Spinal cord (tissue), 10 donors: ENCODE data around the gene NANS. TPM values are rescaled to one million over a fixed set of nuclear protein-coding genes. Genes with fewer than 3 reads are reported as not detected.
"Not testable (repeated sequence)": the region's sequence is repeated elsewhere in the genome, so short reads cannot be mapped to it uniquely, and the experiment has no call there.

Source experiments
- DNase-seq, 6 donors: peaks; one replicate each; pipeline versions ENCODE4 v3.0.0 to v3.0.0-alpha.2; 2013 to 2015; ENCODE audit warnings: low spot score in 6 of 6, low read depth in 4 of 6
- H3K27ac ChIP-seq: one replicate; pipeline ENCODE4 v1.5.1; 2013; ENCODE audit warnings: low read depth, low read length, control low read depth
- H3K27me3 ChIP-seq: one replicate; pipeline ENCODE4 v1.6.1; 2013; ENCODE audit warnings: low read length; ENCODE audit not compliant: control insufficient read depth, insufficient read depth
- H3K36me3 ChIP-seq: one replicate; pipeline ENCODE4 v1.6.1; 2013; ENCODE audit warnings: low read length; ENCODE audit not compliant: control insufficient read depth, insufficient read depth
- H3K4me1 ChIP-seq: one replicate; pipeline ENCODE4 v1.6.1; 2013; ENCODE audit warnings: low read length; ENCODE audit not compliant: control insufficient read depth, insufficient read depth
- H3K4me3 ChIP-seq: one replicate; pipeline ENCODE4 v1.5.1; 2013; ENCODE audit warnings: low read depth, low read length, control low read depth
- H3K9me3 ChIP-seq: one replicate; pipeline ENCODE4 v1.6.1; 2013; ENCODE audit warnings: low read length; ENCODE audit not compliant: control insufficient read depth, insufficient read depth
- WGBS: methylation state at CpG from one replicate; pipeline ENCODE4 v1.1.5; 2013; ENCODE audit warnings: missing lambda C conversion rate; ENCODE audit not compliant: insufficient coverage; 5-methylcytosine and 5-hydroxymethylcytosine counted together
- polyA plus RNA-seq, 2 donors: library from polyadenylated mRNA; unstranded; fragments of 120-200 nt; gene quantifications; one replicate each; pipeline ENCODE4 v1.2.1, GENCODE V29; 2013; ENCODE audit not compliant: insufficient read length in 2 of 2
- total RNA-seq, 2 donors: library from RNA; depleted of rRNA in 1 of 2; stranded (reverse); fragments of 120-200 nt in 1 of 2; fragments of >200 nt in 1 of 2; gene quantifications; one replicate each; pipeline versions ENCODE4 v1.2.3 to v1.2.4, GENCODE V29; 2013 to 2014
- donor health status: healthy.

The NANS gene
- total and polyA plus RNA-seq, 4 donors: 32.4 to 50.0 (median 44.1) TPM

GRCh38 chr9:98070704-98071103 lies 14.2 kb downstream of the NANS start:
- WGBS: 93% methylated on average over 3 of the region's 7 CpGs
- no peak for DNase-seq
- no peak overlapping the region for H3K27ac ChIP-seq

GRCh38 chr9:98071737-98072136 lies 15.2 kb downstream of the NANS start:
- Histone ChIP-seq H3K4me3 (no peak overlapping the region), H3K4me1 (no peaks in the 10 kb centered on the region), H3K27me3 (no peaks in the 10 kb centered on the region), H3K36me3 (peaks cover 3% of the 10 kb centered on the region), H3K9me3 (no peaks in the 10 kb centered on the region), H3K27ac (no peak overlapping the region)
- 89% methylated on average over 9 of the region's 9 CpGs for WGBS
- no peak for DNase-seq

More at GRCh38 chr9:98070704-98071103, 14.2 kb downstream of the NANS start:
- no peaks in the 10 kb centered on the region for H3K9me3 ChIP-seq
- H3K4me3 ChIP-seq: no peak overlapping the region
- H3K4me1 ChIP-seq: no peaks in the 10 kb centered on the region
- no peaks in the 10 kb centered on the region for H3K27me3 ChIP-seq
- H3K36me3 ChIP-seq: peaks cover 3% of the 10 kb centered on the region

- H3K4me1 ChIP-seq: no peaks in the 10 kb centered on the region
- H3K27ac ChIP-seq: no peak overlapping the region
- H3K27me3 ChIP-seq: no peaks in the 10 kb centered on the region
- peak in 2 of 6 donors; percentile 72 to 79 for DNase-seq
- H3K9me3 ChIP-seq: no peaks in the 10 kb centered on the region
- 19% methylated on average over 10 of the region's 13 CpGs for WGBS
- no peak overlapping the region for H3K4me3 ChIP-seq
- peaks cover 9% of the 10 kb centered on the region for H3K36me3 ChIP-seq
Observed at GRCh38 chr9:98074115-98074990, 17.8 kb downstream of the NANS start.

- Histone ChIP-seq H3K4me3 (no peak overlapping the region), H3K36me3 (peaks cover 12% of the 10 kb centered on the region), H3K4me1 (no peaks in the 10 kb centered on the region), H3K9me3 (no peaks in the 10 kb centered on the region), H3K27ac (no peak overlapping the region), H3K27me3 (no peaks in the 10 kb centered on the region)
- 78% methylated on average over 1 of the region's 6 CpGs for WGBS
- DNase-seq: no peak
Observed at GRCh38 chr9:98075332-98075805, 18.8 kb downstream of the NANS start.

- H3K27ac ChIP-seq, H3K9me3 ChIP-seq, DNase-seq, H3K4me1 ChIP-seq, H3K27me3 ChIP-seq, H3K4me3 ChIP-seq: not testable (repeated sequence)
- 85% methylated on average over 5 of the region's 8 CpGs for WGBS
- H3K36me3 ChIP-seq: peaks cover 21% of the 10 kb centered on the region
Observed at GRCh38 chr9:98076514-98076890, 20.0 kb downstream of the NANS start.

- no peak overlapping the region for H3K27ac ChIP-seq
- no peaks in the 10 kb centered on the region for H3K27me3 ChIP-seq
- 65% methylated on average over 2 of the region's 5 CpGs for WGBS
- H3K4me1 ChIP-seq: no peaks in the 10 kb centered on the region
- H3K9me3 ChIP-seq: no peaks in the 10 kb centered on the region
- DNase-seq: peak in 1 of 6 donors; percentile 27
- peaks cover 24% of the 10 kb centered on the region for H3K36me3 ChIP-seq
- H3K4me3 ChIP-seq: no peak overlapping the region
Observed at GRCh38 chr9:98078895-98079294, 22.4 kb downstream of the NANS start.

- Histone ChIP-seq H3K4me1 (no peaks in the 10 kb centered on the region), H3K9me3 (no peaks in the 10 kb centered on the region), H3K27me3 (no peaks in the 10 kb centered on the region), H3K27ac (no peak overlapping the region), H3K36me3 (peaks cover 24% of the 10 kb centered on the region), H3K4me3 (no peak overlapping the region)
- DNase-seq: no peak
- no CpG with 5 or more reads among the region's 1 CpG for WGBS
Observed at GRCh38 chr9:98080326-98080725, 23.8 kb downstream of the NANS start.

GRCh38 chr9:98080780-98081179 lies 24.2 kb downstream of the NANS start:
- Histone ChIP-seq H3K27me3 (no peaks in the 10 kb centered on the region), H3K4me1 (peaks cover under 1% of the 10 kb centered on the region), H3K4me3 (no peak overlapping the region), H3K27ac (no peak overlapping the region), H3K9me3 (no peaks in the 10 kb centered on the region), H3K36me3 (peaks cover 24% of the 10 kb centered on the region)
- no peak for DNase-seq
- WGBS: 91% methylated on average over 12 of the region's 12 CpGs

GRCh38 chr9:98081477-98082219 lies 25.1 kb downstream of the NANS start:
- Histone ChIP-seq H3K9me3 (no peaks in the 10 kb centered on the region), H3K27me3 (no peaks in the 10 kb centered on the region), H3K36me3 (peaks cover 24% of the 10 kb centered on the region), H3K4me3 (no peak overlapping the region), H3K4me1 (peaks cover 6% of the 10 kb centered on the region), H3K27ac (no peak overlapping the region)
- no peak for DNase-seq
- WGBS: 81% methylated on average over 3 of the region's 6 CpGs
